GM19452 (cell line): ENCODE measurements around the gene ELAC2.

Experiments
- ATAC-seq: cut with Tn5 transposase; IDR thresholded peaks from one replicate; pipeline ENCODE4 v1.9.1; 2021; ENCODE audit not compliant: unreplicated experiment

Gene ELAC2

DNA sequence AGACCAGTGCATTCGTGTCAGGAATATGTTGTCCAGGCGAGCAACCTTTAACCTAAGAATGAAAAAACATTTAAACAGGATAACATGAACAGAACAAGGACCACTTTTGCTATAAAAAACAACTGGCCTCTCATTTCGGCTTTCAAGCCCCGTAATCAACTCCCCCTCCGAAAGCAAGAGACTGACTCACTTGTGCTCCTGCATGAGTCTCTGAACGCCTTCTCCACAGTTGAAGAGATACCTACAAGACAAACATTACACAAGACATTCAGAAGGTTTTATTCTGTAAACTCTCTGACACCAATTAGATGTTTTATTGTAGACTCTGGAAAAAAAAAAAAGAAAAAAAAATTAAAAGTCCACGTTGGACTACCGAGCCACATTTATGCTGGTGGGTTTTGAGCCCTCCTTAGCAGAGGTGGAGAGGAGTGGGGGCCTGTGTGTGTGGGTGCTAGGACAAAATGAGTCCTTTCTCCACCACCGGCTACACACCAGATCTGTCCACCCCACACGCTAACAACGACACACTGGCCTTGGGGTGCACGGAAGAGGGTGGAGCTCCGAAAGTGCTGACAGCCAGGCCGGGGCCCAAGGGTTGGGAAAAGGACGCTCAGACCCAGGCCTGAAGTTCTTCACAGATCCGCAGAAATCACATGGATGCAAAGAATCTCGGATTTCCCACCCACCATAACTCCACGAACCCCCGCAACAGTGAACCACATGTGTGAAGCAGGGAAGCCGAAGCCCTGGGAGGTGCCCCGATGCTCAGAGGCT lies 759 bp downstream of the ELAC2 start:
- ATAC-seq, result peak; percentile 15

GRCh38 chr17:13014801-13015200 lies 3.0 kb downstream of the ELAC2 start:
- ATAC-seq, result no peak

- no peak for ATAC-seq
Measured at GRCh38 chr17:13010959-13011358, 6.9 kb downstream of the ELAC2 start.

- no peak for ATAC-seq
Measured at GRCh38 chr17:13008461-13008860, 9.4 kb downstream of the ELAC2 start.

GRCh38 chr17:13005530-13005929 lies 12.3 kb downstream of the ELAC2 start:
- no peak for ATAC-seq

- no peak for ATAC-seq
Measured at GRCh38 chr17:13004336-13004735, 13.5 kb downstream of the ELAC2 start.

DNA sequence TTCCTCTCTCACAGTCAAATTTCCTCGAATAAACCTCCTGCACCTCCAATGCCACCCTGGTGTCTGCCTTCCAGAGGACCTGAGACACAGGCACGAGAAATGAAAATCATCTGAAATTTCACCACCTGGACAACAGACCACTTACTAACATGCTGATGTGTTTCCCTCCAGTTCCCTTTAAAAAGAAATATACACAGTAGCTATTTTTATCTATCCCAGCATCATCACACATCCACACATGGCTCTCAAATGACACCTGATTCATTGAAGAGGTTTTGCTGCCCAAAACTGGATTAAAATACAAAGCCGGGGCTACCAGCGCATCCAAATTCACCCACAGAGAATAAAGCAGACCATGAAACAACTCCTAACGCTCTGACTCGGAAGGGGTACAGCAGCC lies 13.9 kb downstream of the ELAC2 start:
- no peak for ATAC-seq

- peak; percentile 22 for ATAC-seq
Measured at GRCh38 chr17:13003454-13003851, 14.4 kb downstream of the ELAC2 start.

GRCh38 chr17:13002761-13003453 lies 14.9 kb downstream of the ELAC2 start:
- ATAC-seq, result peak; percentile 55

DNA sequence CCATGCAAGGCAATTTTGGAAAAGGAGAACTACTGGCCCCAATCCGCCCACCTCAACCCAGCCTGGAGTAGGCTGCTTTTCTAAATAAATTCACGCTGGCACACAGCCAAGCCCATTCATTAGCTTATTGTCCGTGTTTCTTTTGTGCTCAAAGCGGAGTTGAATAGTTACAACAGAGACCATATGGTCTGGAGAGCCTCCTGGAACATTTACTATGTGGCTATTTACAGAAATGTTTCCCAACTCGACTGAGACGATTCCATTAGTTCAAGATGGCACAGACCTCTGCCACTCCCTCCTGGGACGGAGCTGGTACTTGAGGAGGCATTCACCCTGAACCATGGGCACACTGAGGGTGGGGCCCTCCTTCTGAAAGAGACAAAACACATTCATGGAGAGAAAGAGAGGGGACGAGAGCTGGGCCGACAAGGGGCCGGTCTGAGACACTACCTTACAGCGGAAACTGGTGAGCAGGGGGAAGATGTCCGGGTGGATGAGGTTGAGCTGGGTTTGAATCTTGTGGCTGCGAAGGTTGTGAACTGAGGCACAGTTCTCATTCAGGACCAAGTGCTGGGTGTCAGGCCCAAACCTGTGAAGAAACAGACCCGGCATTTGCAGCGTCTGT lies 15.7 kb downstream of the ELAC2 start:
- ATAC-seq, result no peak

DNA sequence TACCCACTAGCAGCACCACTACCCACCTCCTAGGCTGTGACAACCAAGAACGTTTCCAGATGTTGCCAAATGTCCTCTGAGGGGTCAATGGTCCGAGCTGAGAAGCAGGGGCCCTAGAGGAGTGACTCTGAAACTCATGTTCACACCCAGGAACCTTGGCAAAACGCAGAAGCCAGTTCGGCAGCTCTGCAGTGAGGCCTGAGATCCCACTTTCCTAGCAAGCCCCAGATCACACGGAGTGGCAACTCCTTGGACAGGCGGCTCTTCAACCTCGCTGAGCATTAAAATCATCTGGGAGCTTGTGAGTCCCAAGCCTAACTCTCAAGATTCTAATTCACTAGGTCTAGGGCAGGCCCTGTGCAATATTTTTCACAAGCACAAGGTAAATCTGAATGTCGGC lies 17.3 kb downstream of the ELAC2 start:
- no peak for ATAC-seq

GRCh38 chr17:12998874-12999273 lies 19.0 kb downstream of the ELAC2 start:
- no peak for ATAC-seq

GRCh38 chr17:12998461-12998860 lies 19.4 kb downstream of the ELAC2 start:
- no peak for ATAC-seq

DNA sequence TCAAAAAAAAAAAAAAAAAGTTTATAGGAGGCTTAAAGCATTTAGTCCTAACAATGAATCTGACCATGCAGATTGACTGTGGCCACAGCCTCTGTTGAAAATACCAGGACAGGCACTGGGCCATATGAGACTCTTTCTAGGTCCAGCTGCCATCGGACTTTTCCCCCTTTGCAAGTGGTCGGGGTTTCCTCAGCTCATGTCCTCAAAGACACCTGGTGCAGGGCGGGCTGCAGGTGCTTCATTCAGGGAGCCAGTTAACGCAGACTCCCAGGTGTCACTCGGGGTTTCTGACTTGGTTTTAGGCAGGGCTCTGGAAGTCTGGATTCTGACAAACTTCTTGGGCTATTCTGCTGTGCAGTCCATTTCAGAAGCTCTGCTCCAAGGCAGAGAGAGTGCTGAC lies 20.9 kb downstream of the ELAC2 start:
- ATAC-seq, result no peak

- no peak for ATAC-seq
Measured at GRCh38 chr17:12996357-12996756, 21.5 kb downstream of the ELAC2 start.

DNA sequence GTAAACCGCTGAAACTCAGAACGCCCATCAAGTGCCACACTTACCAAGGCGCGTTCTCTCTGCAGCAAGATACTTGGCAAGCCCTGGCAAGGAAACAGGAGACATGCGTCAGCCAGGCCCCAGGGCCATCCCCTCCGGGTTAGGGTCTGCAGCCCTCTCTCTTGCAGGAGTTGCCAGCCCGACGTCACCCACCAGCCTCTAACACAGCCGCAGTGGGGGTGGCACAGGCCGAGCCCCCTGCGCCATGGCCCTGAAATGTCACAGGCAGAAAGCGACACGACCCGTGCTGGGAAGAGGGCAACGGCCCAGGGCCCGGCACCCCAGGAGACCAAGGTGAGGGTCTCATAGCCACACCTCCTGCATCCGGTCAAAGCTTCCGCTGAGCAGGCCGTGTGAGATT lies 21.9 kb downstream of the ELAC2 start:
- ATAC-seq, result no peak

DNA sequence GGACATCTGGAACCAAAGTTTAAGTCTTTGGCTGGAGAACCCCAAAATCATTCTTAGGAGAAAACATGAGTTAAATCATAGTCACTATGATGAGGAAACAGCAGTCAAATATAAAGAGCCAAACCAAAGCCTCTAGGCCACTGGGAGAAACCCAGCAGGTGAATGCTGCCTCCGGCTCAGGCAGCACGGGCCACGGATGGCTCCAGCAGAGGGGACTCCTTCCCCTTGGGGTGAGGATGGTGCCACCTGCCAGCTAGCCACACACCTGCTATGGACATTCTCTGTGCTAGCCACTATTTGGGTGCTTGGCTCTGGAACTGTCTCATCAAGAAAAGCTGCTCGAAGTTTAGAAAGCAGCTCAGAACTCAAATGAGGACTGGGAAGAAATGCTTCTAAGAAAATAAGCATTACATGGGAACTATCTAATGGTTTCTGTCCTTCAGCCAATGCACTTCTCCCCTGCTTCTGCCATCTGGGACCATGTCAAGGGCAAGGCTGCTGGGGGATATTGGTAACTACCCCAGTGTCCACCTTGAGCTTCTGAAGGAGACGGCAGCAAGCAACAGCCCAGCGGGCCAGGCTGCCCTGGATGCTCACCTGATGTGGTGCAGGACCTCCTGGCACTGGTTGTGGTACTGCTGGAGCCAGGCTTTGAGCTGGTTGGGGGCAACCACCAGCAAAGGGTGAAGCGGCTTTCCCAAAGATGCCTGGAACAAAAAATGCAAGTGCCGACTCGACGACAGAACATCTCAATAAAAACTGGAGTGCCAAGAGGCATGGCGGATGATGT lies 22.5 kb downstream of the ELAC2 start:
- ATAC-seq, result no peak

DNA sequence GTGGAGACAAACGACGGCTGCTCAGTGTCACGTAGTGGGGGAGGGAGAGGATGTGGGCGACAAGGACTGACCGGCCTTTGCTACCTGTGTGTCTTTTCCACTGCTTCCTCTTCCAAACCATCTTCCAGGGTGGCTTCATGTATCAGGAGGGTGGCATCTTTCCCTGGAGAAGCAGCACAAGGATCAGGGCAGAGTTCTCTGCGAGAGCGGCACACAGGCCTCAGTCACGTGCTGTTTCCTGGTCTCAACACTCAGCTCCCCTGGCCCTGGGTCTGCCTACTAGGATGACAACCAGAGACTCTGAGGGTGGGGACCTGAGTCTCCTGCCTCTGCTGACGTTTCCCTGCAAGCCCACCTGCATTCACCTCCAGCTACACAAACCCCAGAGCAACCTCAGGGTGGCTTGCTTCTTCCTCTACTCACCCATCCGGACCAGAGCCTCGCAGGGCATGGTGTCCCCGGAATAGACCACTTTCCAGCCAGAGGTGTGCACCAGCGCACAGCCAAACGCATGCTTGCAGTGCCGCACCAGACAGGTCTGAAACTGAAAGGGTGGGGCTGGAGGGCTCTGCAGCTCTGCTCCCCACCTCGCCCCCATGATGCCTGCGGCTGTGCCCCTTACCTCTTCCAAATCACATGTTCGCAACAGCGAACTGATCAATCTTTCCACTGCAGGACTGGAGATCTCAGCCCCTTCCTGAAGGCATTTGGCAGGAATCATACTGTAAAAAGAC lies 23.3 kb downstream of the ELAC2 start:
- ATAC-seq, result no peak

- no peak for ATAC-seq
Measured at GRCh38 chr17:12993631-12994030, 24.2 kb downstream of the ELAC2 start.

DNA sequence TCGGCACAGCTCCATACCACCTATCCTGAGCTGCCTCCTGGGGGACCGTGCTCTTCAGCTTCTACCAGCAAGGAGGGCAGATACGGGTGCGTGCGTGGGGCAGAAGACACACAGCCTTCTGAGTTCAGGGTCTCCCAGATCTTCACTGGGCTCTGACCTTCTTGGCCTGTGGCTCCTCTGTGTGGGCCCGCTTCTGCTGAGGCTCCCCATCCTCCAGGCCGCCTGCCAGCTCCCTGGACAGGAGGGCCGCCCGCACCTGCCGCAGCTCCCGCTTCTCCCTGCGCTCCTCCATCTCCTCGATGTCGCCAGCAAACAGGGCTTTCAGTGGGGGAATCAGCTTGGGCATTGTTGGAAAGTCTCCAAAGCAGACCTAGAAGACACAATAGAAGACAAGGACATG lies 25.2 kb downstream of the ELAC2 start:
- ATAC-seq, result no peak

DNA sequence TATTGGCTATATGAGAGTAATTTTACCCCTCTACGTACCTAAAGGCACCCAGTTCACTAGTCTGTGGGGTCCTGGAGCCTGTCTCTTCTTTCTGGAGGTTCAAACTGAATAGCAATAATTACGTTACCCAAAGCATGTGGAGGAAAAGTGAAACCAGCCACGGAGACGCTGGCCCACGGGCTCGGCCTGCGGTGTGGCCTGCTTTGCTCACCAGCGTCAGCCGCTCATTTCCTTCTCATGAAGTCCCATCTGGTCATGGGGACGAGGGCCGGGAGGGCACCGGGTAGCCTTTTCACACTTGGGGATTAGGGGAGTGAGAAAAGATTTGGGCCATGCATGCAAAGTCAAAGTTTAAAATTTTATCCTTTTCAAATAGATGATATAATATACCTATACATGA lies 26.9 kb downstream of the ELAC2 start:
- no peak for ATAC-seq
